ENCODE results near the gene WDR87. TPM values are rescaled to one million over a fixed set of nuclear protein-coding genes. Genes with fewer than 3 reads are reported as not detected.

Gene WDR87
- total and polyA plus RNA-seq, 9 of the 15 experiments (the other 6 are each of a cell fraction or from before 2014, with no cell fraction given), result not detected

GRCh38 chr19:37953171-37953917 is 47.0 kb upstream of the WDR87 start:
- POLR2A ChIA-PET, result interaction anchor here (0.6 to 1.0 kb wide), 2 partner anchors 21 to 131 kb away, joined by 3 read pairs; no protein-coding TSS in a partner anchor
- TF ChIP-seq ZNF518B (CRISPR knock-in tag; IDR thresholded peaks at IDR 0.05) (no peak), ZNF431 (CRISPR knock-in tag; IDR thresholded peaks at IDR 0.05) (no peak), PBX2 (CRISPR knock-in tag; IDR thresholded peaks at IDR 0.05; ENCODE audit: low read depth) (no peak), PBX2 (tag; conservative IDR thresholded peaks at IDR 0.05; ENCODE audit: low read depth) (no peak), NR2F6 (CRISPR knock-in tag; IDR thresholded peaks at IDR 0.05) (no peak), CTCFL (IDR thresholded peaks at IDR 0.05; ENCODE audit: borderline replicate concordance, insufficient read depth, low read depth, low read length, poor library complexity, severe bottlenecking) (no peak), POLR3A (IDR thresholded peaks at IDR 0.05; ENCODE audit: borderline replicate concordance, extremely low read depth, insufficient read depth, insufficient read length) (no peak), DDX20 (tag; IDR thresholded peaks at IDR 0.05; ENCODE audit: low read depth) (no peak), MTA3 (IDR thresholded peaks at IDR 0.05; ENCODE audit: borderline replicate concordance) (no peak)
- BruUV-seq (replicated peaks), result no TSS peak
- no peaks in the 10 kb centered on the region for H3K36me3 ChIP-seq (ENCODE audit: control insufficient read depth, insufficient read depth, low read length)
- CTCF ChIA-PET (ENCODE audit: low intra/inter-chr PET ratio), result no interaction called here
- H3K4me2 ChIP-seq (ENCODE audit: insufficient read depth, low read length), result no peak overlapping the region
- H3K9me3 ChIP-seq (replicated peaks; ENCODE audit: control insufficient read depth, insufficient read depth, low read depth, low read length), result no peaks in the 10 kb centered on the region
- in situ Hi-C loops (cut with MboI) (no loop called here), intact Hi-C loops (cut with micrococcal nuclease) (no loop called here)
- no peak overlapping the region for H3K4me3 ChIP-seq
- H2AFZ ChIP-seq (ENCODE audit: low read depth, low read length), result no peak overlapping the region
- H3K27me3 ChIP-seq (ENCODE audit: control insufficient read depth in 2 of 2, insufficient read depth in 2 of 2, low read length in 2 of 2), result peaks cover 0 to 5% of the 10 kb centered on the region in 2 experiments; a peak in 3 of 5 replicates
- DNase-seq (ENCODE audit: extremely low read depth in 1 of 4, low spot score in 3 of 4), result no peak
- no peak overlapping the region for H3K27ac ChIP-seq (ENCODE audit: extremely low read depth, low read depth, low read length)
- no peaks in the 10 kb centered on the region for H4K20me1 ChIP-seq (replicated peaks; ENCODE audit: control insufficient read depth, insufficient read depth, low read length)
- no peak for FAIRE-seq
- no peaks in the 10 kb centered on the region for H3K9me1 ChIP-seq (ENCODE audit: control insufficient read depth, insufficient read depth, low read length)
- H3K4me1 ChIP-seq (replicated peaks in 1 of 2; ENCODE audit: control insufficient read depth in 2 of 2, insufficient read depth in 2 of 2, low read length in 2 of 2), result peaks cover 0 to 3% of the 10 kb centered on the region in 2 experiments; a peak in 1 of 5 replicates
- 30% methylated on average over 11 of the region's 11 CpGs for WGBS (ENCODE audit: insufficient coverage, low coverage, missing lambda C conversion rate)
- ATAC-seq, result no peak
- no peak overlapping the region for H3K9ac ChIP-seq (ENCODE audit: insufficient read depth in 1 of 2, low read depth in 2 of 2, low read length in 2 of 2)
- no peaks in the 10 kb centered on the region for H3K79me2 ChIP-seq (ENCODE audit: control insufficient read depth, insufficient read depth, low read length)

Measured in K562 (cell line).